Measurements from ENCODE around the gene TNFSF13. TPM values are rescaled to one million over a fixed set of nuclear protein-coding genes. Genes with fewer than 3 reads are reported as not detected.

Gene TNFSF13
- total RNA-seq, 2 experiments from 2014 or later, result 4.0 to 6.9 TPM

- POLR2A ChIA-PET, result interaction anchor here (0.6 to 3.8 kb wide), 12 partner anchors 8 to 196 kb away, joined by 3 to 14 read pairs (median 4); partner anchors contain the start of genes MPDU1, SENP3 and TNFSF13
- ATAC-seq, result peak; percentile 54
- Mint-ChIP-seq H3K36me3 (ENCODE audit: low read depth) (peaks cover 1% of the 10 kb centered on the region), H3K9me3 (no peaks in the 10 kb centered on the region), H3K4me1 (ENCODE audit: low read depth) (peaks cover 57% of the 10 kb centered on the region), H3K27me3 (no peaks in the 10 kb centered on the region), H3K4me3 (peak overlapping the region; percentile 73), H3K27ac (peak overlapping the region; percentile 19)
- CTCF ChIA-PET, result interaction anchor here (0.8 to 6.1 kb wide), 9 partner anchors 8 to 193 kb away, joined by 3 to 42 read pairs (median 3); partner anchors contain the start of genes SENP3, TNFSF13 and TP53
- TF ChIP-seq, protein P1, sequence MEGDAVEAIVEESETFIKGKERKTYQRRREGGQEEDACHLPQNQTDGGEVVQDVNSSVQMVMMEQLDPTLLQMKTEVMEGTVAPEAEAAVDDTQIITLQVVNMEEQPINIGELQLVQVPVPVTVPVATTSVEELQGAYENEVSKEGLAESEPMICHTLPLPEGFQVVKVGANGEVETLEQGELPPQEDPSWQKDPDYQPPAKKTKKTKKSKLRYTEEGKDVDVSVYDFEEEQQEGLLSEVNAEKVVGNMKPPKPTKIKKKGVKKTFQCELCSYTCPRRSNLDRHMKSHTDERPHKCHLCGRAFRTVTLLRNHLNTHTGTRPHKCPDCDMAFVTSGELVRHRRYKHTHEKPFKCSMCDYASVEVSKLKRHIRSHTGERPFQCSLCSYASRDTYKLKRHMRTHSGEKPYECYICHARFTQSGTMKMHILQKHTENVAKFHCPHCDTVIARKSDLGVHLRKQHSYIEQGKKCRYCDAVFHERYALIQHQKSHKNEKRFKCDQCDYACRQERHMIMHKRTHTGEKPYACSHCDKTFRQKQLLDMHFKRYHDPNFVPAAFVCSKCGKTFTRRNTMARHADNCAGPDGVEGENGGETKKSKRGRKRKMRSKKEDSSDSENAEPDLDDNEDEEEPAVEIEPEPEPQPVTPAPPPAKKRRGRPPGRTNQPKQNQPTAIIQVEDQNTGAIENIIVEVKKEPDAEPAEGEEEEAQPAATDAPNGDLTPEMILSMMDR (IDR thresholded peaks at IDR 0.05), result no peak
- intact Hi-C loops (cut with micrococcal nuclease), result no loop called here
- peak; percentile 69 for DNase-seq
Observed at GRCh38 chr17:7549401-7550055, 9.0 kb upstream of the TNFSF13 start.

- no peaks in the 10 kb centered on the region for H3K9me3 Mint-ChIP-seq
- TF ChIP-seq, protein P1 (IDR thresholded peaks at IDR 0.05), result no peak
- DNase-seq (no peak), ATAC-seq (no peak)
- peaks cover 61% of the 10 kb centered on the region for H3K4me1 Mint-ChIP-seq (ENCODE audit: low read depth)
- POLR2A ChIA-PET, result interaction anchor here (0.6 to 3.8 kb wide), 9 partner anchors 9 to 197 kb away, joined by 3 to 14 read pairs (median 4); partner anchors contain the start of genes MPDU1 and SENP3
- intact Hi-C loops (cut with micrococcal nuclease), result no loop called here
- no peaks in the 10 kb centered on the region for H3K27me3 Mint-ChIP-seq
- H3K36me3 Mint-ChIP-seq (ENCODE audit: low read depth), result peaks cover 1% of the 10 kb centered on the region
- no peak overlapping the region for H3K4me3 Mint-ChIP-seq
- CTCF ChIA-PET, result interaction anchor here (1.0 to 6.1 kb wide), 7 partner anchors 10 to 137 kb away, joined by 3 to 42 read pairs (median 4); partner anchors contain the start of genes SENP3 and TP53
- H3K27ac Mint-ChIP-seq, result peak overlapping the region; percentile 19
Observed at GRCh38 chr17:7550344-7550743, 8.2 kb upstream of the TNFSF13 start.

DNA sequence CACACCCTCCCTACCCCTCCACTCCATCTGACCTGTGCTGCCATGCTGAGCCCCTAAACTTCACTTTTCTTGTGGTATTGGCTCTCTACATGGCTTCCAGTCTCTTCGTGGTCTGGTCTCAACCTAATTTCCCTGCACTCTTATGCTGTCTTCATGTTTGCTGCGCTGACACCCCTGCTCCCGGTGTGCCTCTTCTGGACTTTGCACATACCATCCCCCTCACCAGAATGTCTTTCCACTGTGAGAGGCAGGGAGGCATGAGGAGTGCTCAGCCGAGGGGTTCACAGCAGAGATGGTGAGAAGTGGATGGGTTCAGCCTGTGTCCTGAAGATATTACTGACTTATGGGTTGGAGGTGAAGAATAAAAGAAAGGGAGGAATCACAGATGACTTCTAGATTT is 7.2 kb upstream of the TNFSF13 start:
- H3K9me3 Mint-ChIP-seq, result no peaks in the 10 kb centered on the region

DNA sequence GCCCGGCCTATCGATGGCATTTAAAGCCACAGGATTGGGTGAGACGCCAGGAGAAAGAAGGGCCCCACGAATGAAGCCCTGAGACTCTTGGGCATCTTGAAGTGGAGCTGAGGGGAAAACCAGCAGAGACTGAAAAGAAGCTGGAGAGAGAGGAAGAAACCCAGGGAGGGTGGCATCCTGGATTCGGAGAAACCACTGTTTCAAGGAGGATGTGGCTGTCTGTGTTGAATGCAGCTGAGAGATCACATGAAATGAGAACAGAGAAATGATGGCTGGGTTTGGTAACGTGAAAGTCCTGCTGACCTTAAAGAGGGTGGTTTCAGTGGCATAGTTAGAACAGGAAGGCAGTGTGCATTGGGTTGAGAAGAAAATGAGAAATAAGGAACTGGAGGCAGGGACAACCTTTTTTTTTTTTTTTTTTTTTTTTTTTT is 5.9 kb upstream of the TNFSF13 start:
- Mint-ChIP-seq H3K4me3 (peak overlapping the region; percentile 35), H3K9me3 (no peaks in the 10 kb centered on the region), H3K4me1 (ENCODE audit: low read depth) (peaks cover 67% of the 10 kb centered on the region), H3K27ac (peak overlapping the region; percentile 87), H3K36me3 (ENCODE audit: low read depth) (peaks cover 1% of the 10 kb centered on the region), H3K27me3 (no peaks in the 10 kb centered on the region)
- intact Hi-C loops (cut with micrococcal nuclease), result no loop called here
- CTCF ChIA-PET, result interaction anchor here (1.1 to 3.0 kb wide), 8 partner anchors 8 to 117 kb away, joined by 3 to 27 read pairs (median 6); partner anchors contain the start of genes SENP3 and TMEM102
- DNase-seq, result peak; percentile 70
- POLR2A ChIA-PET, result interaction anchor here (0.6 to 2.9 kb wide), 8 partner anchors 8 to 73 kb away, joined by 3 to 16 read pairs (median 4); partner anchors contain the start of genes POLR2A, SENP3 and ZBTB4
- ATAC-seq, result peak; percentile 70
- TF ChIP-seq, protein P1 (IDR thresholded peaks at IDR 0.05), result no peak

More for the DNA sequence above, 7.2 kb upstream of the TNFSF13 start:
- ChIA-PET CTCF (interaction anchor here (1.2 to 3.0 kb wide), 4 partner anchors 10 to 116 kb away, joined by 6 to 27 read pairs (median 15); partner anchors contain the start of genes SENP3 and TMEM102), POLR2A (interaction anchor here (1.1 to 2.9 kb wide), 4 partner anchors 10 to 67 kb away, joined by 4 to 16 read pairs (median 8); partner anchors contain the start of genes CD68, POLR2A and SENP3)
- no peaks in the 10 kb centered on the region for H3K27me3 Mint-ChIP-seq
- intact Hi-C loops (cut with micrococcal nuclease), result no loop called here
- no peak for ATAC-seq
- H3K27ac Mint-ChIP-seq, result peak overlapping the region; percentile 87
- peaks cover 1% of the 10 kb centered on the region for H3K36me3 Mint-ChIP-seq (ENCODE audit: low read depth)
- peaks cover 65% of the 10 kb centered on the region for H3K4me1 Mint-ChIP-seq (ENCODE audit: low read depth)
- H3K4me3 Mint-ChIP-seq, result peak overlapping the region; percentile 4
- DNase-seq, result no peak
- TF ChIP-seq, protein P1 (IDR thresholded peaks at IDR 0.05), result no peak

Measured in activated CD8-positive, alpha-beta T cell treated with anti-CD3 and anti-CD28 coated beads for 36 hours (primary cell).